Neutrophil (primary cell): ENCODE results near the gene AQP9.

Experiments
- H3K27ac ChIP-seq: fragments of 200-600 bp; sonication (generic); 2 replicates; pipeline ENCODE4 v1.5.1; 2016; ENCODE audit warnings: mild to moderate bottlenecking, moderate library complexity
- H3K27me3 ChIP-seq: fragments of 200-600 bp; sonication (generic); 2 replicates; pipeline ENCODE4 v1.6.0; 2016; ENCODE audit warnings: mild to moderate bottlenecking
- H3K36me3 ChIP-seq: fragments of 200-600 bp; sonication (generic); 2 replicates; pipeline ENCODE4 v1.5.1; 2017
- H3K4me1 ChIP-seq, 2 experiments: fragments of 200-600 bp in 1 of 2; sonication (generic) in 1 of 2; 1 replicate in 1 of 2; 2 replicates in 1 of 2; pipeline versions ENCODE4 v1.5.1 to v1.6.1; 2013 to 2016; ENCODE audit warnings: low read depth in 1 of 2, low read length in 1 of 2, mild to moderate bottlenecking in 1 of 2, moderate library complexity in 1 of 2; ENCODE audit not compliant: control insufficient read depth in 1 of 2, insufficient read depth in 1 of 2
- H3K4me3 ChIP-seq, 2 experiments: fragments of 200-600 bp in 1 of 2; sonication (generic) in 1 of 2; 1 replicate in 1 of 2; 2 replicates in 1 of 2; pipeline ENCODE4 v1.5.1; 2013 to 2016; ENCODE audit warnings: low read depth in 1 of 2, low read length in 1 of 2, mild to moderate bottlenecking in 1 of 2, moderate library complexity in 1 of 2
- H3K9me3 ChIP-seq: fragments of 200-600 bp; sonication (generic); 2 replicates; pipeline ENCODE4 v1.5.1; 2016
- TF ChIP-seq, protein P1 (sequence below): fragments of 200-600 bp; sonication (generic); IDR thresholded peaks from 2 replicates; pipeline ENCODE4 v1.5.1; 2016; ENCODE audit warnings: antibody characterized with exemption

The AQP9 gene

DNA sequence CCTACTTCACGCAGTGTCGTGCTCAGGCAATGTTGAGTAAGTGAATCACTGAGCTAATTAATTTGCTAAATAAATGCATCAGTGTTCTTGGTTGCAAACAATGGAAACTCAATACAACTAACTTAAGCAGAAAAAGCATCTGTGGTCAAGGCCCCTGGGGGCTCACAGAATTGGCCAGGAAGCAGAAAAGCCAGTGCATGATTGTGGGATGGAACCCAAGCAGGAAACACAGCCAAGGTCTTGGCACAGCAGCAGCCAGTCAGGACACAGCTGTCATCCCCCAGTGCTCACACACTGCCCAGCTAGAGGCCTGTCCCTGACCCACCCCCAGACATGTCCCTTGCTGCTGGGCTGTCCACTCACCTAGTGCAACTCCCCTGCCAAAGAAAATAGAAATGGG, 85.9 kb downstream of the AQP9 start:
- TF ChIP-seq, protein P1, sequence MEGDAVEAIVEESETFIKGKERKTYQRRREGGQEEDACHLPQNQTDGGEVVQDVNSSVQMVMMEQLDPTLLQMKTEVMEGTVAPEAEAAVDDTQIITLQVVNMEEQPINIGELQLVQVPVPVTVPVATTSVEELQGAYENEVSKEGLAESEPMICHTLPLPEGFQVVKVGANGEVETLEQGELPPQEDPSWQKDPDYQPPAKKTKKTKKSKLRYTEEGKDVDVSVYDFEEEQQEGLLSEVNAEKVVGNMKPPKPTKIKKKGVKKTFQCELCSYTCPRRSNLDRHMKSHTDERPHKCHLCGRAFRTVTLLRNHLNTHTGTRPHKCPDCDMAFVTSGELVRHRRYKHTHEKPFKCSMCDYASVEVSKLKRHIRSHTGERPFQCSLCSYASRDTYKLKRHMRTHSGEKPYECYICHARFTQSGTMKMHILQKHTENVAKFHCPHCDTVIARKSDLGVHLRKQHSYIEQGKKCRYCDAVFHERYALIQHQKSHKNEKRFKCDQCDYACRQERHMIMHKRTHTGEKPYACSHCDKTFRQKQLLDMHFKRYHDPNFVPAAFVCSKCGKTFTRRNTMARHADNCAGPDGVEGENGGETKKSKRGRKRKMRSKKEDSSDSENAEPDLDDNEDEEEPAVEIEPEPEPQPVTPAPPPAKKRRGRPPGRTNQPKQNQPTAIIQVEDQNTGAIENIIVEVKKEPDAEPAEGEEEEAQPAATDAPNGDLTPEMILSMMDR, result no peak
- Histone ChIP-seq H3K27me3 (no peaks in the 10 kb centered on the region), H3K36me3 (no peaks in the 10 kb centered on the region), H3K9me3 (no peaks in the 10 kb centered on the region), H3K27ac (no peak overlapping the region), H3K4me1 (no peaks in the 10 kb centered on the region), H3K4me3 (no peak overlapping the region)

- no peaks in the 10 kb centered on the region for H3K27me3 ChIP-seq
- H3K9me3 ChIP-seq, result no peaks in the 10 kb centered on the region
- H3K4me3 ChIP-seq, result no peak overlapping the region
- no peaks in the 10 kb centered on the region for H3K36me3 ChIP-seq
- TF ChIP-seq, protein P1, result peak; percentile 70
- H3K27ac ChIP-seq, result no peak overlapping the region
- peaks cover 9% of the 10 kb centered on the region in 2 experiments for H3K4me1 ChIP-seq
Measured at GRCh38 chr15:58227706-58228543, 89.7 kb downstream of the AQP9 start.

- H3K4me3 ChIP-seq, result no peak overlapping the region
- H3K9me3 ChIP-seq, result no peaks in the 10 kb centered on the region
- TF ChIP-seq, protein P1, result no peak
- no peak overlapping the region for H3K27ac ChIP-seq
- H3K27me3 ChIP-seq, result no peaks in the 10 kb centered on the region
- no peaks in the 10 kb centered on the region for H3K36me3 ChIP-seq
- H3K4me1 ChIP-seq, result peaks cover 9% of the 10 kb centered on the region in 2 experiments
Measured at GRCh38 chr15:58228718-58229117, 90.5 kb downstream of the AQP9 start.

GRCh38 chr15:58229297-58229768, 91.2 kb downstream of the AQP9 start:
- Histone ChIP-seq H3K4me1 (peaks cover 9% of the 10 kb centered on the region in 2 experiments), H3K4me3 (no peak overlapping the region), H3K27ac (no peak overlapping the region), H3K9me3 (no peaks in the 10 kb centered on the region), H3K36me3 (no peaks in the 10 kb centered on the region), H3K27me3 (no peaks in the 10 kb centered on the region)
- TF ChIP-seq, protein P1, result no peak

- H3K4me1 ChIP-seq, result peaks cover 9% of the 10 kb centered on the region in 2 experiments
- H3K36me3 ChIP-seq, result no peaks in the 10 kb centered on the region
- H3K4me3 ChIP-seq, result no peak overlapping the region
- no peaks in the 10 kb centered on the region for H3K9me3 ChIP-seq
- no peak overlapping the region for H3K27ac ChIP-seq
- TF ChIP-seq, protein P1, result no peak
- no peaks in the 10 kb centered on the region for H3K27me3 ChIP-seq
Measured at GRCh38 chr15:58232281-58233065, 94.3 kb downstream of the AQP9 start.
